ENCODE measurements around the gene FOXRED2. TPM values are rescaled to one million over a fixed set of nuclear protein-coding genes. Genes with fewer than 3 reads are reported as not detected.

The FOXRED2 gene
- total and polyA plus RNA-seq, 2 of the 8 experiments (the other 6 are each of a cell fraction or from before 2014, with no cell fraction given) = 11.5 to 27.8 TPM

DNA sequence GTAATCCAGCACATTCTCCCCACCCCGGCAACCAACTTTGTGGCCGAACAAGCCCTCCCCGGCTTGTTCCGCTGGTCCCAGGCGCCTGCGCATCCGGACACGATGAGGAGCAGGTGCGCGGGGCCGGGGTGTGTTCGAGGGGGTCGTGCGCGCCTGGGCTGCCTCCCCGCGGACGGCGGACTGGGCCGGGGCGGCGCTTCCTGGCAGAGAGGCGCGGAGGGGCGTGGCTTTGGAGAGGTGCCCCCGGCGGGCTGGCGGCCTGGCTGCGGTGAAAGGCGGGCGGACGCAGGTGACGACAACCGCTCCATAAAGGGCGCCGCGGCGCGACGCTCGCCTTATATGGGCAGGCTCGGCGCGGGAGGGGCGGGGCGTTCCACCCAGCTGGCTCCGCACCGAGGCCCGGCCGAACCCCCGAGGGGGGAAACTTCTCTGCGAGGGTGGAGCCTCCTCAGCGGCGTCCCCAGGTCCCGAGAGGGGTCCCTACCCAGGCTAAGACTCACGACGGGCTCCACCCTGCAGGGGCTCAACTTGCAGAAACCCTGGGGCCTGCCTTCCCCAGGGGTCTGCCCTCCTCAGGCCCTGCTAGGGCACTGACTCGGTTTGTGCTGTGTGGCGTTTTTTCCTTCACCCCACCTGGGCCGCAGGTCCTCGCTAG lies 51.8 kb downstream of the FOXRED2 start:
- H2BK5ac ChIP-seq (ENCODE audit: low read depth, low read length) = peak overlapping the region; percentile 80; the same call in 1 of the 2 replicates
- H4K91ac ChIP-seq (replicated peaks; ENCODE audit: insufficient read length, low read length) = peak overlapping the region; percentile 68
- H3K4ac ChIP-seq (replicated peaks; ENCODE audit: insufficient read length, low read depth, low read length) = no peak overlapping the region
- H3K9me3 ChIP-seq (ENCODE audit: insufficient read depth in 2 of 2, low read depth in 1 of 2, low read length in 1 of 2) = no peaks in the 10 kb centered on the region
- peak overlapping the region in 3 of 4 experiments; percentile 62 to 70 (median 69); a peak in 6 of 7 replicates for H3K9ac ChIP-seq (replicated peaks in 1 of 4; ENCODE audit: extremely low read depth in 1 of 4, low read depth in 3 of 4, low read length in 3 of 4)
- 0 out of 2 replicates have a peak overlapping the region, but pooled peaks have one; percentile 72 for H2BK15ac ChIP-seq (ENCODE audit: low read length)
- peak overlapping the region; percentile 86 for H4K5ac ChIP-seq (ENCODE audit: insufficient read length, low read depth, low read length)
- H3K4me3 ChIP-seq (ENCODE audit: extremely low read depth in 1 of 4, insufficient read depth in 2 of 4, low read depth in 3 of 4, low read length in 4 of 4) = peak overlapping the region; percentile 47 to 67 (median 60)
- no peak overlapping the region for H3K14ac ChIP-seq (ENCODE audit: insufficient read length)
- no peaks in the 10 kb centered on the region for H3K36me3 ChIP-seq (ENCODE audit: control insufficient read depth in 2 of 4, insufficient read depth in 4 of 4, low read length in 3 of 4)
- no peaks in the 10 kb centered on the region for H3K27me3 ChIP-seq (replicated peaks in 1 of 4; ENCODE audit: control insufficient read depth in 3 of 4, extremely low read depth in 1 of 4, insufficient read depth in 3 of 4, low read length in 3 of 4)
- H3K23ac ChIP-seq (ENCODE audit: insufficient read length) = no peak overlapping the region
- no peak for FAIRE-seq
- H3K18ac ChIP-seq (ENCODE audit: extremely low read depth, low read length) = peak overlapping the region; percentile 87
- no peaks in the 10 kb centered on the region for H3K79me2 ChIP-seq (ENCODE audit: control insufficient read depth in 1 of 2, insufficient read depth in 2 of 2, low read length in 2 of 2)
- peak overlapping the region; percentile 28 for H2BK120ac ChIP-seq (replicated peaks; ENCODE audit: low read depth, low read length)
- peak overlapping the region; percentile 84; the same call in 1 of the 2 replicates for H3K27ac ChIP-seq (ENCODE audit: low read depth, low read length)
- no peak overlapping the region for H2AK5ac ChIP-seq (ENCODE audit: low read depth, low read length)
- H2AFZ ChIP-seq (ENCODE audit: low read length) = no peak overlapping the region; the same call in 1 of the 2 replicates
- peaks cover 2% of the 10 kb centered on the region; the same call in 1 of the 2 replicates for H3K23me2 ChIP-seq (ENCODE audit: low read depth, low read length)
- H3K79me1 ChIP-seq (ENCODE audit: low read depth, low read length) = no peaks in the 10 kb centered on the region
- H3K56ac ChIP-seq (replicated peaks; ENCODE audit: insufficient read length, low read depth, low read length) = peak overlapping the region; percentile 19
- no peaks in the 10 kb centered on the region for H4K20me1 ChIP-seq (replicated peaks in 1 of 2; ENCODE audit: control insufficient read depth in 1 of 2, insufficient read depth in 2 of 2, low read length in 2 of 2)
- peak overlapping the region; percentile 94 for H4K8ac ChIP-seq (ENCODE audit: extremely low read depth, insufficient read depth, low read length)
- peaks cover 7 to 25% (median 12%) of the 10 kb centered on the region in 4 experiments for H3K4me1 ChIP-seq (replicated peaks in 1 of 4; ENCODE audit: control insufficient read depth in 3 of 4, insufficient read depth in 4 of 4, low read length in 3 of 4)
- H3K4me2 ChIP-seq (ENCODE audit: insufficient read depth in 1 of 2, low read depth in 2 of 2, low read length in 2 of 2) = peak overlapping the region; percentile 57 to 76
- POLR2A ChIA-PET (ENCODE audit: partially characterized antibody) = interaction anchor here (0.9 to 6.6 kb wide), 16 partner anchors 9 to 174 kb away, joined by 3 to 32 read pairs (median 6); partner anchors contain the start of genes MYH9 and TXN2
- H2BK20ac ChIP-seq (ENCODE audit: low read length) = no peak overlapping the region
- 4% methylated on average over 52 of the region's 61 CpGs; no CpG with 5 or more reads in 1 of the 2 experiments for WGBS, 2 experiments (ENCODE audit: extremely low coverage in 1 of 2, insufficient coverage in 1 of 2, insufficient read length in 1 of 2, insufficient replicate concordance in 2 of 2, low coverage in 1 of 2, low lambda C conversion rate in 2 of 2, missing lambda C conversion rate in 1 of 2)
- CTCF ChIA-PET (ENCODE audit: partially characterized antibody) = interaction anchor here (0.6 to 1.8 kb wide), 15 partner anchors 11 to 154 kb away, joined by 3 to 7 read pairs (median 3); no protein-coding TSS in a partner anchor
- peak overlapping the region; percentile 94; the same call in 1 of the 2 replicates for H2BK12ac ChIP-seq (ENCODE audit: low read depth, low read length)
- DNase-seq (ENCODE audit: low read depth in 1 of 2, low spot score in 2 of 2) = peak; percentile 91 to 98
- TF ChIP-seq TAF7 (optimal IDR thresholded peaks at IDR 0.05; ENCODE audit: borderline replicate concordance, low read depth, low read length) (peak; percentile 80), GTF2F1 (IDR thresholded peaks at IDR 0.05; ENCODE audit: borderline replicate concordance, low read depth, low read length) (peak; percentile 47; the same call in 1 of the 2 replicates), YY1 (IDR thresholded peaks at IDR 0.05; ENCODE audit: low read depth, low read length) (no peak), SP4 (IDR thresholded peaks at IDR 0.05; ENCODE audit: low read length) (no peak), POU5F1 (IDR thresholded peaks at IDR 0.05; ENCODE audit: low read depth, low read length) (no peak), PHF8 (conservative IDR thresholded peaks at IDR 0.05; ENCODE audit: low read depth, low read length) (peak; percentile 13; the same call in 1 of the 2 replicates)
- TF ChIP-seq, protein P1, sequence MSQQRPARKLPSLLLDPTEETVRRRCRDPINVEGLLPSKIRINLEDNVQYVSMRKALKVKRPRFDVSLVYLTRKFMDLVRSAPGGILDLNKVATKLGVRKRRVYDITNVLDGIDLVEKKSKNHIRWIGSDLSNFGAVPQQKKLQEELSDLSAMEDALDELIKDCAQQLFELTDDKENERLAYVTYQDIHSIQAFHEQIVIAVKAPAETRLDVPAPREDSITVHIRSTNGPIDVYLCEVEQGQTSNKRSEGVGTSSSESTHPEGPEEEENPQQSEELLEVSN (IDR thresholded peaks at IDR 0.05) = peak; percentile 72
- TF ChIP-seq, protein P2, sequence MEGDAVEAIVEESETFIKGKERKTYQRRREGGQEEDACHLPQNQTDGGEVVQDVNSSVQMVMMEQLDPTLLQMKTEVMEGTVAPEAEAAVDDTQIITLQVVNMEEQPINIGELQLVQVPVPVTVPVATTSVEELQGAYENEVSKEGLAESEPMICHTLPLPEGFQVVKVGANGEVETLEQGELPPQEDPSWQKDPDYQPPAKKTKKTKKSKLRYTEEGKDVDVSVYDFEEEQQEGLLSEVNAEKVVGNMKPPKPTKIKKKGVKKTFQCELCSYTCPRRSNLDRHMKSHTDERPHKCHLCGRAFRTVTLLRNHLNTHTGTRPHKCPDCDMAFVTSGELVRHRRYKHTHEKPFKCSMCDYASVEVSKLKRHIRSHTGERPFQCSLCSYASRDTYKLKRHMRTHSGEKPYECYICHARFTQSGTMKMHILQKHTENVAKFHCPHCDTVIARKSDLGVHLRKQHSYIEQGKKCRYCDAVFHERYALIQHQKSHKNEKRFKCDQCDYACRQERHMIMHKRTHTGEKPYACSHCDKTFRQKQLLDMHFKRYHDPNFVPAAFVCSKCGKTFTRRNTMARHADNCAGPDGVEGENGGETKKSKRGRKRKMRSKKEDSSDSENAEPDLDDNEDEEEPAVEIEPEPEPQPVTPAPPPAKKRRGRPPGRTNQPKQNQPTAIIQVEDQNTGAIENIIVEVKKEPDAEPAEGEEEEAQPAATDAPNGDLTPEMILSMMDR (IDR thresholded peaks at IDR 0.05; ENCODE audit: control extremely low read depth in 1 of 3, insufficient read depth in 1 of 3, low read depth in 1 of 3, low read length in 3 of 3) = peak in 2 of 3 experiments; percentile 9 to 26; a peak in 2 of 4 replicates
